Dedifferentiated amniotic fluid mesenchymal stem cell (primary cell): ENCODE measurements around the gene MACF1.
"Not testable (repeated sequence)": the region's sequence is repeated elsewhere in the genome, so short reads cannot be mapped to it uniquely, and the experiment has no call there.

Experiments
- DNase-seq: peaks from one replicate; pipeline ENCODE4 v3.0.0-alpha.2; 2016; ENCODE audit errors: extremely low spot score

Gene MACF1

GRCh38 chr1:39177706-39178105, 26.8 kb upstream of the MACF1 start:
- no peak for DNase-seq

DNA sequence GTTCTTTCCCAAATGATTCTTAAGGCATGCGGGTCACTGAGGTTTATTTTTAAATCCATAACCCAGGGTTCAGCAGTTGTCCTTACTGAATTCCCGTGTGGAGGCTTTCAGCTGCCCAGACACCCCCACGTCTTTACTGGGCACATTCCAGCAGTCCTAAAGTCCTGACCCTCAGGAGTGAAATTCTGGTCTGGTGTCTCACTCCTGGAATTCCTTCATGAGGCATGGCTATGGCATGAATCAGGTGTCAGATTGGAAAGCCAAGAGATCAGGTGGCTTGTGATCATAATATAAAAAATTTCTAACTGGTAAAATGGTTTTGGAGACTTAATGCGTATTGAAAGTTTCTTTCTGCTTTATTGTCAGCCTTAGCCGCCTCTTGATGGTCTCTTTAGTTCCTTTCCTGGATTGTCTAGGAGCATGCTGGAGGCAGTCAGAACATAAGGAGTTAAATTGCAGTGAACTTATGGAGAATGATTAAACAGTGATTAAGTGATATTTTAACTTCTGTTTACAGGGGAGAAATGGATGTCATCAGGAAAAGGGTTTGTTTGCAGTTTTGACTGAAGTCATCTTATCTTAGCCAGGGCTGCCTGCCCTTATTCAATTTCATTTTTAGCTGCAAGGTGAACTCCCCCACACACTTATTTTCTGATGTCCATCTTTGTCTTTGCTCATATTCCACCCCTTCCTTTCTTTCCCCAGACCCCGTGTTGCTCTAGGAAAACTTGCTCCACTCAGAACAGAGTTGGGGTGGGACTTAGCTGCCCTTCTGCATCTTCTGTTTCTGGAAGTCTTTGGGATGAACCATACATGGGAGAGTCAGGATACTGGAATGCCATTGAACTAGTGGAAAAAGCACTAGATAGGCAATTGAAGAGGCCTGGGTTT, 25.7 kb upstream of the MACF1 start:
- no peak for DNase-seq

GRCh38 chr1:39181311-39181710, 23.2 kb upstream of the MACF1 start:
- no peak for DNase-seq

DNA sequence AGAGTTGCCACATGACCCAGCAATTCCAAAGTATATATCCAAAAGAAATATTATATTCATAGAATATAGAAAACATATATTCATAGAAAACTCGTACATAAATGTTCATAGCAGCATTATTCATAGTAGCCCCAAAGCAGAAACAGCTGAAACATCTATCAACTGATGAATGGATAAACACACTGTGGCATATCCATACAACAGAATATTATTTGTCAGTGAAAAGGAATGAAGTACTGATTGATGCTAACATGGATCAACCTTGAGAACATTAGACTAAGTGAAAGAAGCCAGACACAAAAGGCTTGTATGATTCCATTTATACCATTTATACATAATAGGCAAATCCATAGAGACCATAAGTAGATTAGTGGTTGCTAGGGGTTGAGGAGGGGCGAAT, 21.7 kb upstream of the MACF1 start:
- DNase-seq, result no peak

DNA sequence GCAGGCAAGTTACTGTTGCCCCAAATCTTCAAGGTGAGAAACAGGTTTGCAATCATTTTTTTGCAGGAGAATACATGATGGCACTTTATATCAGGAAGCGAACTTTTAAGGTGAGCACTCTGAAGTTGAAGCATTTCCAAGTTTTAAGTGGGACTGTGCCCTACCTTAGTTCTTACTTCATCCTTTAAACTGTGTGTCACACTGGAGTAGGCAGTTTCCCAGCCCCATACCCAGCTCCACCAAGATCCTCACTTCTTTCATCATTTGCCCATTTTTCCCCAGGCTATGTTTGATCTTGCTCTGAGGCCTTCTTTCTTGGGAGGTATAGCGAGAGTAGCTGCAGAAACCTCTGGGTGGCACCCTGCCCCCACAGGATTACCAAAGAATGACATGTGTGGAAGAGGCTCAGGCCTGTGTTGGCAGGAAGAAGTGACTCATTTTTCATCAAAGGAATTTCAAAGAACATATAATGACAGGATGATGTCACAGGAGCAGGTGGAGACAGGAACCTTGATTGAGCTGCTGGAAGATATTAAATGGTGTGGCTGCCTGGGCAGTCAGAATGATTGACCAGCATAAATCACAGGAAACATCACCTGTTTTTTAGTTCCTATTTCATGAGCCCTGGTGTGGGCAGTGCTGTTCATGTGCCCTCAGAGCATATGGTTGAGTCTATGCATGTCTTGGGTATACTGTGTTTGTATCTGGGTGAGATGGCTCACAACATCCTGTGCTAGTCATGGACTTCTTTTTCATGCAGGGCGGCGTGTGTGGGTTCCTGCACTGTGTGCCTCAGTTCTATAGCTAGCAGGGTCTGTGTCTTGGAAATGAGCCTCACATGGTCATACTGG, 20.8 kb upstream of the MACF1 start:
- DNase-seq, result peak; percentile 73

DNA sequence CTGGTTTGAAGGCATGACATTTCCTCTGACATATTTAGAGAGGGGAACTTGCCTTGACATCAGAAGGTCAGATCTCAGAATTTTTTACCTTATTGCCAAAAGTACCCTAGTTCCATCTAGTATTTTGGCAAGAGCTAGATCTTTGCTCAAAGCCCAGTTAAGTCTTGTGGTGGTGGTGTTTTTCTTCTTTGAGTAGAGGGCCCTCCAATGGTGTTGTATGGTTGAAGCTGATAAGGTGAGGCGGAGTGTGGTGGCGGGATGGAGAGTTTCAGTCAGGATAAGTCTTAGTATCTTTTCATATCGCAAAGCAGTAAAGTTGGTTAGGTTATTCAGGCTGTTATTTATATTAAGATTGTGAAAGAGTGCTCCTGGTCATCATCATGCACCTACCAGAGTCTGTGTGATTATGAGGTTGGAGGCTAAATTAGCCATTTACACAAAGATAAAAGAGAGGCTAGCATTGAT, 20.1 kb upstream of the MACF1 start:
- no peak for DNase-seq

GRCh38 chr1:39187275-39188046, 17.0 kb upstream of the MACF1 start:
- no peak for DNase-seq

- DNase-seq, result peak; percentile 69
Observed at GRCh38 chr1:39189592-39190041, 14.9 kb upstream of the MACF1 start.

- no peak for DNase-seq
Observed at GRCh38 chr1:39190096-39190495, 14.4 kb upstream of the MACF1 start.

DNA sequence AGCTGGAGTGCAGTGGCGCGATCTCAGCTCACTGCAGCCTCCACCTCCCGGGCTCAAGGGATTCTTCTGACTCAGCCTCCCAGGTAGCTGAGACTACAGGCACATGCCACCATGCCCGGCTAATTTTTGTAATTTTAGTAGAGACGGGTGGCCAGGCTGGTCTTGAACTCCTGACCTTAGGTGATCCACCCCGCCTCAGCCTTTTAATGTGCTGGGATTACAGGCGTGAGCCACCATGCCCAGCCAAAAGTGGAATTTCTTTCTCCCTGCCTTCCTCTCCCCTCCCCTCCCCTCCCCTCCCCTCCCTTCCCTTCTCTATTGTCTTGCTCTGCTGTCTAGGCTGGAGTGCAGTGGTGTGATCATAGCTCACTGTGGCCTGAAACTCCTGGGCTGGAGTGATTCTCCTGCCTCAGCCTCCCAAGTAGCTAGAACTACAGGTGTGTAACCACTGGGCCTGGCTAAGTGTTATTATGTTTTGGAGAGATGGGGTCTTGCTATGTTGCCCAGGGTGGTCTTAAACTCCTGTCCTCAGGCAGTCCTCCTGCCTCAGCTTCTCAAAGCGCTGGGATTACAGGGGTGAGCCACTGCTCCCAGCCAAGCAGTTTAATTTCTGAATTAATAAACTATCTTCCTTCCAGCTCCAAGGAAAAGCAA, 10.0 kb upstream of the MACF1 start:
- no peak for DNase-seq

- no peak for DNase-seq
Observed at GRCh38 chr1:39195166-39196111, 9.1 kb upstream of the MACF1 start.

DNA sequence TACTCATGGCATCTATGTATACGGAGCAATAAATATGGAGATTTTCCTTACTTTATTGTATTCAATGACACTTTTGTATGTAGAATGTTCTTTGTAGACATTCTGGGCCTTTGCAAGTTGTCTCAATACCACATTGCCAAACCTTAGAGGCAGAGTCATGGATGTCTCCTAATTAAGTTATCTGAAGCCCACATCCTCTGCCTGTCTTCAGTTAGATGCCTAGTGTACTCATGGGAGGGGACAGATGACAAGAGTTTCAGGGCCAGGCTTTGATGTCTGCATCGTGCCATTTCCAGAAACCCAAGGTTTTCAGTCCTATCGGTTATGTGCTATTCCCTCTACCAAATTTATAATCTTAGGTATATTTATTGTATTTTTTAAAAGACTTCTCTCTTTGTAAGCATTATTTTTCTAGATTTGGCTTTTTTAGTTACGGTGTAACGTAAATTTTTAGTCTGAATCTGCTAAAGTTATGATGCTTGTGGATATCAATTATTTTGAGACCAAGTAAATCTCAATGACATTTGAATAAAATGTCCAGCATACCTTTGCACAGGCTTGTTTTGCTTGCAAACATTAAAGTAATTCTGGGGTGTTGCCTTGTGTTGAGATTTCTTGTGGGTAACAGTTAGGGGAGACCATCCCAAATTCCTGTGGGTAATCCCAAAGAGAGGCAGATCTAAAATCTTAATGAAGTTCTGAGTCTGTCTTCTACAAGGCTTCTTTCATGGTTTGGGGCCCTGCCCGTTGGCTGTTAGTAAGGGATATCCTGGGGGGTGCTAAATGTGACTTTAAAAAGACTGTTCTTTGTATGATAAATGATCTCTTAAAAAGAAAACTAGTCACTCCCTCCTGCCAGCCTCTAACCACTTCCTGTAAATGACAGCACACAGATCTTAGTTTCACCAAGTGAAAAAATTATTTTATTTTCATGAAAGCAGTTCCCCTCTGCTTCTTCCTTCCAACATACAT, 8.0 kb upstream of the MACF1 start:
- no peak for DNase-seq

DNA sequence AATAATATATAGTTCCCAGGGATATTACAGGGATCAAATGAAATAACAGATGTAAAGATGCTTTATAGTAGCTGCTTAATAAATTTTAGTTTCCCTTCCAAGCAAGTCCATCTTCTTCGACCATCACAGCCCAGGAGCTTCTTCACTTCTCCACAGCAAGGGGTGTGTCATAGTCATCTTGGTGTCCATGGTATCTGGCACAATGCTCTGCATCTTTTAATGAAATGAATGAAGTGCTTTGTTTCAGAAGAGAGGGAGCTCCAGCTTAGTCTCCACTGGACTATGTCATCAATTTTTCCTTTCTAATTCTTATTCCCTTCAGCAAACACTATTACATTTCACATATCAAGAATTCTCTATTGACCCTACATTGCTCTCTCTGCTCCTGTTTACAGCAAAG, 4.9 kb upstream of the MACF1 start:
- no peak for DNase-seq

DNA sequence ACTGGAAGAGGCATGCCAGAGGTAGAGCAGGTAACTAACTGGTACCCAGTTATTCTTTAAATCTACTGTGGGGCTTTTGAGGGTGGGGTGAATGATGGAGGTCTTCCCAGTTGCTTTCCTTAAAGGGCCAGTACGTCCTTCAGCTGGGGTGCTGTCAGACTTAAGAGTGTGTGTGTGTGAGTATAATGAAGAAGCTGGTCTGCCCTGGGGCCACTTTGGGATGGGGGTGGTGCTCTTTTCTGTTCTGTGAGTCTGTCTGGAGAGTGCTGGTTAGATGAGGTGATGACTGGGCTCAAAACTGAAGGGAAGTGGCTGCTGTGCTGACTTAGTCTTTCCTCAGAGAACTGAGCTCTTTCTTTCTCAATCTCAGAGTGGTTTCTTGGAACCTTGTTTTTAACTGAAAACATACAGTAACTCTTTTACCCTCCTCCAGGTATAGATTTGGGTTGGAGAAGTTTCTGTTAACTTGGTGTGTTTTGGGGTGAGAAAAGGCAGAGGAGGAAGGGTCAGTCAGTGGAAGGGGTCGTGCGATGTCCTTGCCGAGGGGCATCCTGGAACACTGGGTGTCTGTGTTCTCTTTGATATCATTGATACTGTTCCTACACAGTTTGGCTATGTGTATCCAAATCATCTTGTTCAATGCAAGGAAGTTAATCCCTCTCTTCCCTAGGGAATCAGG, 746 bp downstream of the MACF1 start:
- DNase-seq, result peak; percentile 65

- no peak for DNase-seq
Observed at GRCh38 chr1:39205781-39206464, 1.4 kb downstream of the MACF1 start.

DNA sequence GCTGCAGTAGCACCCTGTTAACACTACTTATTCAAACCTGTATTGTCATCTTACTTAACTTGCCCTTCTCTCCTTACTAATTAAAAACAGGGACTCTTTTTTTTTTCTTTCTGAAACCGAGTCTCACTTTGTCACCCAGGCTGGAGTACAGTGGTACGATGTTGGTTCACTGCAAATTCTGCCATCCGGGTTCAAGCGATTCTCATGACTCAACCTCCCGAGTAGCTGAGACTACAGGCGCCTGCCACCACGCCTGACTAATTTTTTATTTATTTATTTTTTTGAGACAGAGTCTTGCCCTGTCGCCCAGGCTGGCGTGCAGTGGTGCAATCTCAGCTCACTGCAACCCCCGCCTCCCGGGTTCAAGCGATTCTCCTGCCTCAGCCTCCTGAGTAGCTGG, 3.9 kb downstream of the MACF1 start:
- not testable (repeated sequence) for DNase-seq

DNA sequence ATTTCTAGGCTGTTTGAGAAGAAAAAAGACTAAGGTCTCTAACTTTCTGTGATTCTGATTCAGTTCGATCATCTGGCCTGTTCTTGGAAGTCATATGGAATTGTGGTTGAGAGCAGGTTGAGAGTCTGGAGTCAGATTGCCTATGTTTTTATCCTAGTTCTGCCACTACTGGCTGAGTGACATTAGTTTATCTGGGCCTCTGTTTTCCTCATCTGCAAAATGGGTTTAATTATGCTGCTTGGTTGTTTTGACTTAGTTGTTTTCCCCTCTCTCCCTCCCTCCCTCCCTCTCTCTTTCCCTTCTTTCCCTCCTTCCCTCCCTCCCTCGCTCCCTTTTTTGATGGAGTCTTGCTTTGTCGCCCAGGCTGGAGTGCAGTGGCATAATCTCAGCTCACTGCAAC, 6.2 kb downstream of the MACF1 start:
- DNase-seq, result no peak

DNA sequence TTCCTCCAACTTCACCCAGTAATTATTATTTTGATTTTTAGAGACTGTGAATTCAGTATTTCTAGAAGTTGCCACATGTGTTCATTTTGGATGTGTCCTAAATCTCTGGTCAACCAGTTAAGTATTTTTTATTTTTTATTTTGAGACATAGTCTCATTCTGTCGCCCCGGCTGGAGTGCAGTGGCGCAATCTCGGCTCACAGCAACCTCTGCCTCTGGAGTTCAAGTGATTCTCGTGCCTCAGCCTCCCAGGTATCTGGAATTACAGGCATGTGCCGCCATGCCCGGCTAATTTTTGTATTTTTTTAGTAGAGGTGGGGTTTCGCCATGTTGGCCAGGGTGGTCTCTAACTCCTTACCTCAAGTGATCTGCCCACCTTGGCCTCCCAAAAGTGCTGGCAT, 8.0 kb downstream of the MACF1 start:
- no peak for DNase-seq
